HepG2 (cell line): ENCODE measurements around the gene ZFP36. TPM values are rescaled to one million over a fixed set of nuclear protein-coding genes. Genes with fewer than 3 reads are reported as not detected.

Experiments used
- FOXP1 ChIP-seq, 2 experiments: fragments of 450-650 bp in 1 of 2; IDR thresholded peaks; 2 replicates each; pipeline ENCODE4 v1.6.1; 2017 to 2018; ENCODE audit warnings: antibody characterized with exemption in 1 of 2
- HNRNPUL1 ChIP-seq: fragments of 200-400 bp; formaldehyde crosslinking; IDR thresholded peaks from 2 replicates; pipeline ENCODE4 v1.6.1; 2017; ENCODE audit warnings: low read depth, mild to moderate bottlenecking, low read length, moderate library complexity
- MED13 ChIP-seq: sonication (generic); formaldehyde crosslinking; IDR thresholded peaks from 2 replicates; pipeline ENCODE4 v1.5.0; 2020; ENCODE audit warnings: missing genetic modification reagents
- MTF2 ChIP-seq: sonication (generic); formaldehyde crosslinking; IDR thresholded peaks from 2 replicates; pipeline ENCODE4 v1.5.0; 2020; ENCODE audit warnings: missing genetic modification reagents, borderline replicate concordance
- NFE2L1 ChIP-seq: sonication (generic); formaldehyde crosslinking; IDR thresholded peaks from 2 replicates; pipeline ENCODE4 v1.4.0; 2020; ENCODE audit warnings: missing genetic modification reagents, mild to moderate bottlenecking, borderline replicate concordance
- NFKB2 ChIP-seq: sonication (generic); formaldehyde crosslinking; IDR thresholded peaks from 2 replicates; pipeline ENCODE4 v1.4.0; 2020; ENCODE audit warnings: missing genetic modification reagents, borderline replicate concordance
- PAF1 ChIP-seq: IDR thresholded peaks from 2 replicates; pipeline ENCODE4 v1.6.1; 2016; ENCODE audit warnings: missing genetic modification reagents, missing compliant biosample characterization
- SYNCRIP ChIP-seq: fragments of 200-400 bp; formaldehyde crosslinking; IDR thresholded peaks from 2 replicates; pipeline ENCODE4 v1.6.1; 2018; ENCODE audit warnings: mild to moderate bottlenecking, low read depth, low read length; ENCODE audit not compliant: insufficient read depth
- ZBTB33 ChIP-seq: sonication (generic); formaldehyde crosslinking; IDR thresholded peaks from 2 replicates; pipeline ENCODE4 v1.4.0; 2020; ENCODE audit warnings: missing genetic modification reagents
- ZBTB42 ChIP-seq: sonication (generic); formaldehyde crosslinking; IDR thresholded peaks from 2 replicates; pipeline ENCODE4 v1.5.0; 2020; ENCODE audit warnings: mild to moderate bottlenecking, missing genetic modification reagents
- ZNF121 ChIP-seq: sonication (generic); formaldehyde crosslinking; IDR thresholded peaks from 2 replicates; pipeline ENCODE4 v1.5.0; 2020; ENCODE audit warnings: mild to moderate bottlenecking, missing genetic modification reagents
- ZNF142 ChIP-seq: sonication (generic); formaldehyde crosslinking; IDR thresholded peaks from 2 replicates; pipeline ENCODE4 v1.4.0; 2020; ENCODE audit warnings: missing genetic modification reagents
- ZNF350 ChIP-seq: sonication (generic); formaldehyde crosslinking; IDR thresholded peaks from 2 replicates; pipeline ENCODE4 v1.4.0; 2020; ENCODE audit warnings: mild to moderate bottlenecking, low read depth, missing genetic modification reagents, borderline replicate concordance
- ZNF367 ChIP-seq: sonication (generic); formaldehyde crosslinking; IDR thresholded peaks from 2 replicates; pipeline ENCODE4 v1.4.0; 2020; ENCODE audit warnings: missing genetic modification reagents, borderline replicate concordance
- ZNF574 ChIP-seq: sonication (generic); formaldehyde crosslinking; IDR thresholded peaks from 2 replicates; pipeline ENCODE4 v1.4.0; 2020; ENCODE audit warnings: missing genetic modification reagents
- ZNF660 ChIP-seq: sonication (generic); formaldehyde crosslinking; IDR thresholded peaks from 2 replicates; pipeline ENCODE4 v1.5.1; 2020; ENCODE audit warnings: mild to moderate bottlenecking, low read depth, missing genetic modification reagents, borderline replicate concordance
- ZNF703 ChIP-seq: sonication (generic); formaldehyde crosslinking; IDR thresholded peaks from 2 replicates; pipeline ENCODE4 v1.5.1; 2020; ENCODE audit warnings: missing genetic modification reagents, mild to moderate bottlenecking, moderate library complexity, borderline replicate concordance
- ZNF850 ChIP-seq: sonication (generic); formaldehyde crosslinking; conservative IDR thresholded peaks from 2 replicates; pipeline ENCODE4 v1.9.0; 2021; ENCODE audit warnings: mild to moderate bottlenecking, missing genetic modification reagents
- ZSCAN9 ChIP-seq: IDR thresholded peaks from 2 replicates; pipeline ENCODE4 v1.6.1; 2016; ENCODE audit warnings: borderline replicate concordance
- polyA plus RNA-seq, 8 experiments: library from polyadenylated mRNA; depleted of rRNA in 3 of 8; stranded (reverse) in 7 of 8; unstranded in 1 of 8; fragments of >200 nt; fragmentation: Illumina TruSeq in 4 of 8; extraction: Trizol in 4 of 8; gene quantifications; 2 replicates each; pipeline versions ENCODE4 v1.2.1 to v1.2.3, GENCODE V29; 2011 to 2016; ENCODE audit warnings: low read depth in 4 of 8, missing spikeins in 1 of 8, mixed read lengths in 1 of 8; ENCODE audit not compliant: insufficient read depth in 1 of 8
- total RNA-seq, 5 experiments: library from RNA; depleted of rRNA; stranded (reverse); fragments of >200 nt; fragmentation: Illumina TruSeq; extraction: Trizol; gene quantifications; 2 replicates each; pipeline ENCODE4 v1.2.3, GENCODE V29; 2016; ENCODE audit warnings: low read depth in 1 of 5

The ZFP36 gene
- total and polyA plus RNA-seq, 2 of the 13 experiments (the other 11 are each of a cell fraction or from before 2014, with no cell fraction given): 1.4 to 1.7 TPM

GRCh38 chr19:39410017-39410830 lies 3.6 kb downstream of the ZFP36 start (continued):
- no peak for TF ChIP-seq ZBTB33 (CRISPR knock-in tag)
- TF ChIP-seq MTF2 (CRISPR knock-in tag): no peak
- TF ChIP-seq NFE2L1: no peak
- no peak for TF ChIP-seq ZBTB42 (CRISPR knock-in tag)
- TF ChIP-seq ZNF703 (CRISPR knock-in tag): no peak
- no peak for TF ChIP-seq ZNF121 (CRISPR knock-in tag)
- peak; percentile 3; the same call in 1 of the 2 replicates for TF ChIP-seq FOXP1 (IDR thresholded peaks at IDR 0.05)
- no peak for TF ChIP-seq FOXP1 (CRISPR knock-in tag; IDR thresholded peaks at IDR 0.05)
- TF ChIP-seq NFKB2: no peak
- TF ChIP-seq ZNF142 (CRISPR knock-in tag): no peak
- no peak for TF ChIP-seq ZNF850 (CRISPR knock-in tag)
- TF ChIP-seq MED13: no peak
- no peak for TF ChIP-seq HNRNPUL1
- TF ChIP-seq PAF1 (CRISPR knock-in tag): no peak
- TF ChIP-seq ZNF367 (CRISPR knock-in tag): no peak
- TF ChIP-seq ZNF350: no peak
- TF ChIP-seq SYNCRIP: no peak
- no peak for TF ChIP-seq ZSCAN9
- TF ChIP-seq ZNF574 (CRISPR knock-in tag): no peak
- no peak for TF ChIP-seq ZNF660 (CRISPR knock-in tag)
